ENCODE measurements around the gene TMEM87B.
A peak's percentile ranks its signal among the peaks of the same experiment; 100 is the strongest.

The TMEM87B gene

DNA sequence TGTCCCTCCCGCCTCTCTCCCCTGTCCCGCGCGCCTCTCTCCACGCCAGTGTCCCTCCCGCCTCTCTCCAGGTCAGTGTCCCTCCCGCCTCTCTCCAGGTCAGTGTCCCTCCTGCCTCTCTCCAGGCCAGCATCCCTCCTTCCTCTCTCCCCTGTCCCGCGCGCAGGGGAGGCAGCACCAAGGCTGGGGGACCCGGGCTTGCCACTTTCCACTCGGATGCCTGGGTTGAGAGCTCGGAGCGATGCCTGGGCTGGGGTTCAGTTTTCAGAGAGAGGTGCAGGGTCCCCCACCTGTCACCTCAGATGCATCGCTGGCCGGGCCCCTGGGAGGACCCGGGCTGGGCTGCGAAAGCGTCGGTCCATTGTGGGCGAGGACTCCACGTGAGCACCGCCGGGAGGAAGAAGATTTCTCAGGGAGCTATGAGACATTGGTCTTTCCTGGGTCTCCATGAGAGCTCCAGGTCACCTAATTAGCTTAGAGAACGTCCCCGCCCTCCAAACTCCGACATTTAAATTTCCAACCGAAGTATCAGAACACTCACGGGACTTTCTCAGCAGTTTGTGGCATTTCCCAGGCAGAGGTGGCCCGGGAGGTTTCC, 85.2 kb downstream of the TMEM87B start:
- Histone ChIP-seq H3K9ac (ENCODE audit: insufficient read length, low read depth) (no peak overlapping the region), H3K4me1 (ENCODE audit: insufficient read depth, insufficient read length) (no peaks in the 10 kb centered on the region), H3K27me3 (ENCODE audit: insufficient read depth, insufficient read length) (peaks cover 72% of the 10 kb centered on the region), H3K4me3 (ENCODE audit: insufficient read length, low read depth) (peak overlapping the region; percentile 44), H3K36me3 (ENCODE audit: insufficient read depth, insufficient read length, low read length) (no peaks in the 10 kb centered on the region), H3K9me3 (ENCODE audit: insufficient read depth, low read length) (no peaks in the 10 kb centered on the region)
- no peak for TF ChIP-seq SUZ12 (IDR thresholded peaks at IDR 0.05; ENCODE audit: extremely low read depth, insufficient read depth, insufficient read length)
- TF ChIP-seq ZNF274 (IDR thresholded peaks at IDR 0.05; ENCODE audit: low read depth, low read length), result no peak
- no peak for TF ChIP-seq YY1 (IDR thresholded peaks at IDR 0.05; ENCODE audit: insufficient read depth, insufficient read length)
- DNase-seq (ENCODE audit: low read depth, low spot score), result no peak

DNA sequence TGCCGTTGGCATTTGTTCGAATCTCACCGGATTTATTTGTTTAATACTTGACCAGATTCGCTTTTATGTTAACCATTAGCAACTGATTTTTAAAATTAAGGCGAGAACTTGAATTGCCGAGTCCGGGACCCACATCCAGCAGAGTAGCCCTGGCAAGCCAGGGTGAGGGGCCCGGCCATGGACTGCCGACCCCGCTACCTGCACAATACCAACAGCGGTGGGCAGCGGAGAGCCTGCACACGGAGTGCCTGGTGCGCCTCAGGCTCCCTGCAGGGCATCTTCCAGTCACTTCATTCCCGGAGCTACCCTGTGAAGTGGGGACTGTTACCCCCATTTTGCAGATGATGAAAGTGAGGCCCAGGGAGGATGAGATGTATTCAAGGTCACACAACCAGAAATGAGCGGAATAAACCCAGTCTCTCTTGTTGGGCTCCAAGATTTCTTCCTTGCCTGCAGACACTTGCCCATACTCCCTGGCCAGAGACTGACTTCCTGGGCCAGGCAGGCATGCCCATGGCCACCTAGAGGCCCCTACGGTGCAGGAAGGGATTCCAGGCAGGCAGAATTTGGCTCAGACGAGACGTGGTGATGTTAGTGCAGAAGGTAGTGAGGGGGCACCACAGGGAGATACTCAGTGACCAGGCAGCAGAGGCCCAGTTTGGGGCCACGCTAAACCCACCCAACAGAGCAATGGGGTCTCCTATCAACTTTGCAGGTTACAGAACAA, 86.0 kb downstream of the TMEM87B start:
- Histone ChIP-seq H3K4me1 (ENCODE audit: insufficient read depth, insufficient read length) (no peaks in the 10 kb centered on the region), H3K9me3 (ENCODE audit: insufficient read depth, low read length) (no peaks in the 10 kb centered on the region), H3K4me3 (ENCODE audit: insufficient read length, low read depth) (no peak overlapping the region), H3K27me3 (ENCODE audit: insufficient read depth, insufficient read length) (peaks cover 67% of the 10 kb centered on the region), H3K9ac (ENCODE audit: insufficient read length, low read depth) (no peak overlapping the region), H3K36me3 (ENCODE audit: insufficient read depth, insufficient read length, low read length) (no peaks in the 10 kb centered on the region)
- no peak for DNase-seq (ENCODE audit: low read depth, low spot score)
- TF ChIP-seq ZNF274 (IDR thresholded peaks at IDR 0.05; ENCODE audit: low read depth, low read length) (no peak), SUZ12 (IDR thresholded peaks at IDR 0.05; ENCODE audit: extremely low read depth, insufficient read depth, insufficient read length) (no peak), YY1 (IDR thresholded peaks at IDR 0.05; ENCODE audit: insufficient read depth, insufficient read length) (no peak)

DNA sequence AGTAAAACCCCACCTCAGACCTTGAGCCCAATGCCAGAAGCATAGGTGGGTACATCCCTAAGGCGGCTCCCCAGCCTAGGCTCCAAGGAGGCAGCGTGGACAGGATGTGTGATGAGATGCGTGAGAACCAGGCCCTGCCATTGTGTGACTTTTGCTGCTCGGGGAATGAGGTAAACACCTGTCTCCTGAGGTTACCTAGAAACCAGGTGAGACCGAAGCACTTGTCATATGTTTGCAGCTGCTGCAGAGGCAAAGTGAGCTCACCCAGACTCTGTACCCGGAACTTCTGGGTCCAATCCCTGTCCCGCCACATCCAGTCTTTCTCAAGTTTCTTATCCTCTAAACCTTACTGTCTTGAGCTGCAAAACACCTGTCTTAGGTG, 86.5 kb downstream of the TMEM87B start:
- TF ChIP-seq YY1 (IDR thresholded peaks at IDR 0.05; ENCODE audit: insufficient read depth, insufficient read length) (no peak), SUZ12 (IDR thresholded peaks at IDR 0.05; ENCODE audit: extremely low read depth, insufficient read depth, insufficient read length) (no peak), ZNF274 (IDR thresholded peaks at IDR 0.05; ENCODE audit: low read depth, low read length) (no peak)
- no peaks in the 10 kb centered on the region for H3K36me3 ChIP-seq (ENCODE audit: insufficient read depth, insufficient read length, low read length)
- H3K9me3 ChIP-seq (ENCODE audit: insufficient read depth, low read length), result no peaks in the 10 kb centered on the region
- H3K27me3 ChIP-seq (ENCODE audit: insufficient read depth, insufficient read length), result peaks cover 62% of the 10 kb centered on the region
- H3K4me3 ChIP-seq (ENCODE audit: insufficient read length, low read depth), result no peak overlapping the region
- no peak for DNase-seq (ENCODE audit: low read depth, low spot score)
- H3K4me1 ChIP-seq (ENCODE audit: insufficient read depth, insufficient read length), result no peaks in the 10 kb centered on the region
- no peak overlapping the region for H3K9ac ChIP-seq (ENCODE audit: insufficient read length, low read depth)

DNA sequence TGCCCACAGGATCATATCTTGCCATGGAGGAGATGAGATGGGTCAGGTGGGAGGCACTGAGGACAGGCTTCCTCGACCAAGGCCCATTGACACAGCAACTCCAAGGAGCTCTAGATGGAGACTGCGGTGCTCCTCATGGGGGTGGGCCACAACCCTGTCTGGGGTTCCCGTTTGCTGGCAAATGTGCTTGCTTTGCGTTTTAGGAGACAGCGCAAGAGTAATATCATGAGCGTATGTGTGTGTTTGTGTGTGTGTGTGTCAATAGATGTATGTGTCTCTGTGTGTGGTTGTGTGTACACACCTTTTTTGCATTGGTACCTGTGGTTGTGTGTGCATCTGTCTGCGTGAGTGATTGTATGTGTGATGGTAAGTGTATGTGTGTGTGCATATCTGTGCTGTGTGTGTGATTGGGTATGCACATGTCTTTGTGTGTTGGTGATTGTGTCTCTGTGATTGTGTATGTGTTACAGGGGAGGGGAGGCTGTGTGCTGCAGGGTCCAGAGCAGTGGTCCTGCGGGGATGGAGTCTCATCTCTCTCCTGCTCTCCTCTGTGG, 87.5 kb downstream of the TMEM87B start:
- DNase-seq (ENCODE audit: low read depth, low spot score), result no peak
- peaks cover 52% of the 10 kb centered on the region for H3K27me3 ChIP-seq (ENCODE audit: insufficient read depth, insufficient read length)
- no peaks in the 10 kb centered on the region for H3K4me1 ChIP-seq (ENCODE audit: insufficient read depth, insufficient read length)
- H3K9me3 ChIP-seq (ENCODE audit: insufficient read depth, low read length), result no peaks in the 10 kb centered on the region
- TF ChIP-seq ZNF274 (IDR thresholded peaks at IDR 0.05; ENCODE audit: low read depth, low read length) (no peak), SUZ12 (IDR thresholded peaks at IDR 0.05; ENCODE audit: extremely low read depth, insufficient read depth, insufficient read length) (no peak), YY1 (IDR thresholded peaks at IDR 0.05; ENCODE audit: insufficient read depth, insufficient read length) (no peak)
- H3K4me3 ChIP-seq (ENCODE audit: insufficient read length, low read depth), result no peak overlapping the region
- no peaks in the 10 kb centered on the region for H3K36me3 ChIP-seq (ENCODE audit: insufficient read depth, insufficient read length, low read length)
- H3K9ac ChIP-seq (ENCODE audit: insufficient read length, low read depth), result no peak overlapping the region

DNA sequence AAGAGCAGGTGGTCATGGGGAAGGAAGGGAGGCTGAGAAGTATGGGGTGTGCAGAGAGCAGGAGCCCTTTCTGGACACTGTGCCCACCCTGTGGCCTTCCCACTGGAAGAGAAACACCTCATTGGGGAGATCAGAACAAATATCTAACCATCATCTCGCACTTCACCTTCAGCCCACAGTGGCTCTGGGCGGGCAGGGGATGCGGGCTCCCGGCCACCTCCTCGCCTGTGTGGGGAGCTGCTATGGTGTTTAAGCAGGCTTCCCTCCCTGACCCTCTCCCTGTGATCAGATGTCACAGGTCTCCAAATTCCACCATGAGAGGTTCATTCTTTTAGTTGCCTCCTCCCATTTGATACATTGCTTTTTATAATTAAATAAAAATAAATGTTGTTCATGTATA, 88.1 kb downstream of the TMEM87B start:
- Histone ChIP-seq H3K9me3 (ENCODE audit: insufficient read depth, low read length) (no peaks in the 10 kb centered on the region), H3K4me3 (ENCODE audit: insufficient read length, low read depth) (no peak overlapping the region), H3K4me1 (ENCODE audit: insufficient read depth, insufficient read length) (no peaks in the 10 kb centered on the region), H3K9ac (ENCODE audit: insufficient read length, low read depth) (no peak overlapping the region), H3K27me3 (ENCODE audit: insufficient read depth, insufficient read length) (peaks cover 46% of the 10 kb centered on the region), H3K36me3 (ENCODE audit: insufficient read depth, insufficient read length, low read length) (no peaks in the 10 kb centered on the region)
- no peak for TF ChIP-seq YY1 (IDR thresholded peaks at IDR 0.05; ENCODE audit: insufficient read depth, insufficient read length)
- TF ChIP-seq ZNF274 (IDR thresholded peaks at IDR 0.05; ENCODE audit: low read depth, low read length), result no peak
- TF ChIP-seq SUZ12 (IDR thresholded peaks at IDR 0.05; ENCODE audit: extremely low read depth, insufficient read depth, insufficient read length), result no peak
- DNase-seq (ENCODE audit: low read depth, low spot score), result no peak

DNA sequence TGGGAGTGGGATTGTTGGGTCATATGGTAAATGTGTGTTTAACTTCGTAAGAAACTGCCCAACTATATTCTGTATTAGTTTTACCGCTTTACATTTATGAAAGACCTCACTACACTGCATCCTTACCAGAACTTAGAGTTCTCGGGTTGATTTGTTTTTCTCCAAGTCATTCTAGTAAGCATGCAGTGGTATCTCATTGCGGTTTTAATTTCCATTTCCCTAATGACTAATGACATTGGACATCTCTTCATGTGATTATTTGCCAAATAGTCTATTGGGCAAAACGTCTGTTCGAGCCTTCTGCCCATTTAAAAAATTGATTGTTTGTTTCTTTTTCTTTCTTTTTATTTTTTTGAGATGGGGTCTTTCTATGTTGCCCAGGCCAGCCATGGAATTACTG, 89.9 kb downstream of the TMEM87B start:
- H3K36me3 ChIP-seq (ENCODE audit: insufficient read depth, insufficient read length, low read length), result no peaks in the 10 kb centered on the region
- no peaks in the 10 kb centered on the region for H3K9me3 ChIP-seq (ENCODE audit: insufficient read depth, low read length)
- TF ChIP-seq YY1 (IDR thresholded peaks at IDR 0.05; ENCODE audit: insufficient read depth, insufficient read length) (no peak), ZNF274 (IDR thresholded peaks at IDR 0.05; ENCODE audit: low read depth, low read length) (no peak), SUZ12 (IDR thresholded peaks at IDR 0.05; ENCODE audit: extremely low read depth, insufficient read depth, insufficient read length) (no peak)
- DNase-seq (ENCODE audit: low read depth, low spot score), result no peak
- H3K4me3 ChIP-seq (ENCODE audit: insufficient read length, low read depth), result no peak overlapping the region
- no peak overlapping the region for H3K9ac ChIP-seq (ENCODE audit: insufficient read length, low read depth)
- peaks cover 31% of the 10 kb centered on the region for H3K27me3 ChIP-seq (ENCODE audit: insufficient read depth, insufficient read length)
- no peaks in the 10 kb centered on the region for H3K4me1 ChIP-seq (ENCODE audit: insufficient read depth, insufficient read length)

DNA sequence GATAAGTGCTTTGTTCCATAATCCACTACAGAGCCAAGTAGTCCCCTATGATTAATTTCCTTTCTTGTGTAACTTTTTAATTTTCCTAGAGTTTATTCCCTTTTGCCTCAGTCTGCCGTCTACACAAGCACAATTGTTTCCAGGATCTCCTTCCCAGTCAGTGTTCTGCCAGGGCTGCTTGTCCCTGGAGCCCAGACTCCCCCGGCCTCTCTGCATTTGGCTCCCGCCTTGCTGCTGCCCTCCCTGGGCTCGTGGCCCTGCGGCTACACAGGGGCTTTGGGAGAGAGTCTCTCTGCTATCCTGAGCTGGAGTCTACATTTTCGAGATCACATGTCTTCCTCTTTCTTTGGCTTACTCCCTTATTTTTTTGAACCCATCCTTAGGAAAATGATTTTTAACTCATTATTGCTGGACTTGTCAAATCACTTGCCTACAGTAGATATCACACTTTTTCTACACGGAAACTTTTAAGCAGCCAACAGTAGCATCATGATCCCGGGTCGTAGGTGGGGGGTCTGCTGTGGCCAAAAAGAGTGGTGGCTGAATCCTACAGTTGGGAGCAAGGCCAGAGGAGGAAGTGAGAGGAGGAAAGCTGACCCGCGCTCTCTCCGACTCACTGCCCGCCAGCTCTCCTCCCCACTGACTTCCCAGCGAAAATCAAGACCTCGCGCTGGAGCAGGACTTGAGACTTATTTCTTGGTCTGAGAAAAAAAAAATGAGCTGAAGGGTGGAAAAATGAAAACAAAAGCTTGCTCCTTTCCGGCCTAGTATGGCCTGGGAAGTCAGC, 92.5 kb downstream of the TMEM87B start:
- no peak overlapping the region for H3K9ac ChIP-seq (ENCODE audit: insufficient read length, low read depth)

More for the DNA sequence above, 92.5 kb downstream of the TMEM87B start:
- Histone ChIP-seq H3K36me3 (ENCODE audit: insufficient read depth, insufficient read length, low read length) (no peaks in the 10 kb centered on the region), H3K9me3 (ENCODE audit: insufficient read depth, low read length) (no peaks in the 10 kb centered on the region), H3K4me1 (ENCODE audit: insufficient read depth, insufficient read length) (peaks cover 5% of the 10 kb centered on the region), H3K4me3 (ENCODE audit: insufficient read length, low read depth) (no peak overlapping the region), H3K27me3 (ENCODE audit: insufficient read depth, insufficient read length) (peaks cover 6% of the 10 kb centered on the region)
- TF ChIP-seq ZNF274 (IDR thresholded peaks at IDR 0.05; ENCODE audit: low read depth, low read length) (no peak), SUZ12 (IDR thresholded peaks at IDR 0.05; ENCODE audit: extremely low read depth, insufficient read depth, insufficient read length) (no peak), YY1 (IDR thresholded peaks at IDR 0.05; ENCODE audit: insufficient read depth, insufficient read length) (no peak)
- no peak for DNase-seq (ENCODE audit: low read depth, low spot score)
